Measurements from ENCODE around the gene SMAD5. TPM values are rescaled to one million over a fixed set of nuclear protein-coding genes. Genes with fewer than 3 reads are reported as not detected.

SMAD5 gene
- total and polyA plus RNA-seq, 7 donors, result 9.2 to 49.6 (median 35.8) TPM

DNA sequence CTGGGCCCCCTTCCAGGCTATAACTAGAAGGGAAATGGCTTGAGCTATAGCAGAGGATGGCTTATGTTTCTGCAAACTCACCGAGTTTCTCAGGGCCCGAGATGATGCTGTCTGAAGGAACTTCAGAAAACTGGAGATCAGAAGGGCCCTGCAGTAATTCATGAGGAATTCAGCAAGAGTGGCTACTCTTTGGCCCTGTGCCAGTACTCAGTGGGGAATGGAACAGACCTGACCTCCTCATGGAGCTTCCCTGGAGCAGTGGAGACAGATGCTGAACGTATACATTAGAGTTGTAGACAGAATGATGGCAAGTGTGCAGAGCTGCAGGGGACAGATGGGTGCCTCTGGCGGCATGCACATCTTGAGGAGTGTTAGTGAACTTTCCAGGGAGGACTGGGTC, 77.6 kb downstream of the SMAD5 start:
- Histone ChIP-seq H3K27ac (no peak overlapping the region), H3K36me3 (ENCODE audit: insufficient read depth in 1 of 2, low read depth in 1 of 2) (no peaks in the 10 kb centered on the region), H3K27me3 (ENCODE audit: insufficient read depth in 3 of 3, low read length in 2 of 3) (peaks cover 0 to 6% (median 0%) of the 10 kb centered on the region in 3 donors), H3K4me1 (no peaks in the 10 kb centered on the region), H3K4me3 (no peak overlapping the region), H3K9me3 (peaks cover 3% of the 10 kb centered on the region)
- 74 to 86% (median 80%) methylated on average over 4 of the region's 4 CpGs for WGBS, 3 donors
- ATAC-seq, result no peak
- intact Hi-C loops (cut with DNase I), result loop anchor here (5.0 kb wide), 1 partner anchor 263 kb away; no protein-coding TSS in a partner anchor
- TF ChIP-seq, protein P1, sequence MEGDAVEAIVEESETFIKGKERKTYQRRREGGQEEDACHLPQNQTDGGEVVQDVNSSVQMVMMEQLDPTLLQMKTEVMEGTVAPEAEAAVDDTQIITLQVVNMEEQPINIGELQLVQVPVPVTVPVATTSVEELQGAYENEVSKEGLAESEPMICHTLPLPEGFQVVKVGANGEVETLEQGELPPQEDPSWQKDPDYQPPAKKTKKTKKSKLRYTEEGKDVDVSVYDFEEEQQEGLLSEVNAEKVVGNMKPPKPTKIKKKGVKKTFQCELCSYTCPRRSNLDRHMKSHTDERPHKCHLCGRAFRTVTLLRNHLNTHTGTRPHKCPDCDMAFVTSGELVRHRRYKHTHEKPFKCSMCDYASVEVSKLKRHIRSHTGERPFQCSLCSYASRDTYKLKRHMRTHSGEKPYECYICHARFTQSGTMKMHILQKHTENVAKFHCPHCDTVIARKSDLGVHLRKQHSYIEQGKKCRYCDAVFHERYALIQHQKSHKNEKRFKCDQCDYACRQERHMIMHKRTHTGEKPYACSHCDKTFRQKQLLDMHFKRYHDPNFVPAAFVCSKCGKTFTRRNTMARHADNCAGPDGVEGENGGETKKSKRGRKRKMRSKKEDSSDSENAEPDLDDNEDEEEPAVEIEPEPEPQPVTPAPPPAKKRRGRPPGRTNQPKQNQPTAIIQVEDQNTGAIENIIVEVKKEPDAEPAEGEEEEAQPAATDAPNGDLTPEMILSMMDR (IDR thresholded peaks at IDR 0.05), result no peak
- no peak for DNase-seq

DNA sequence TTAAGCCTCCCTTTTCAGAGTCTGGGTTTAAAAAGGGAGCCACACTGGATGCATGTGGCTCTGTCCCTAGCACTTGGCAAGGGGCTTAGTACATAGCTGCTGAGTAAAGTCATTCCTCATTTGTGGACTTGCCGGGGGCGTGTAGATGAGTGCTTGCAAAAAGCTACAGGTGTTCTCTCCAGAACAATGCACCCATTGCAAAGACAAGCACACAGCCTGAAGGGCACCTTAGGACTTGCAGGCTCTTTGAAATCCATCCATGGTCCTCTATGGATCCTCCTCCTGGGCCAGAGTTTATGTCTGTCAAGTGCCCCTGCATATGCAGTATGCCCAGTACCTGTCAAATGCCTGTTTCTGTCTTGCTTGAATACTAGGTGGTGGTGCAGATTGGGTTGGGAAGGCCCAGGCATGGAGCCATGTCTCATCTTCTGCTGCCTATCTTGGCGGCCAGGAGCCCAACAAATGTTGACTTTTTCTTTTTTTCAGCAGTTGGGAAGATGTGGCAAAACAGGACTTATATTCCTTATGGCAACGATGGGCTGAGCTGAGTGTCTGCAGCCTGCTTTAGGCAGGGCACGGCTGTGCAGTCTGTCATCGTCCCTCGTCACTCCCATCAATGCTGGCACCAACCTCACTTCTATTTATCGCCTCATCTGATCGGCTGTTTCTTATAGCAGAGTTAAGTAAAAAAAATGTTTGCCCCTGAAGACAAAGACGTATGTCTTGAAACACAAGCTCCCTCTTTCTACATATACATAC, 78.8 kb downstream of the SMAD5 start:
- ATAC-seq (peak in 1 of 4 donors; percentile 50), DNase-seq (no peak)
- peaks cover 0 to 6% (median 2%) of the 10 kb centered on the region in 3 donors for H3K27me3 ChIP-seq (ENCODE audit: insufficient read depth in 3 of 3, low read length in 2 of 3)
- WGBS, 3 donors, result 65 to 75% (median 71%) methylated on average over 10 of the region's 10 CpGs
- TF ChIP-seq, protein P1 (IDR thresholded peaks at IDR 0.05), result no peak
- no peaks in the 10 kb centered on the region for H3K4me1 ChIP-seq
- no peaks in the 10 kb centered on the region for H3K9me3 ChIP-seq
- no peaks in the 10 kb centered on the region for H3K36me3 ChIP-seq (ENCODE audit: insufficient read depth in 1 of 2, low read depth in 1 of 2)
- intact Hi-C loops (cut with DNase I), result loop anchor here (1.0 to 5.0 kb wide), 3 partner anchors 264 to 324 kb away; no protein-coding TSS in a partner anchor
- no peak overlapping the region for H3K4me3 ChIP-seq
- H3K27ac ChIP-seq, result no peak overlapping the region

DNA sequence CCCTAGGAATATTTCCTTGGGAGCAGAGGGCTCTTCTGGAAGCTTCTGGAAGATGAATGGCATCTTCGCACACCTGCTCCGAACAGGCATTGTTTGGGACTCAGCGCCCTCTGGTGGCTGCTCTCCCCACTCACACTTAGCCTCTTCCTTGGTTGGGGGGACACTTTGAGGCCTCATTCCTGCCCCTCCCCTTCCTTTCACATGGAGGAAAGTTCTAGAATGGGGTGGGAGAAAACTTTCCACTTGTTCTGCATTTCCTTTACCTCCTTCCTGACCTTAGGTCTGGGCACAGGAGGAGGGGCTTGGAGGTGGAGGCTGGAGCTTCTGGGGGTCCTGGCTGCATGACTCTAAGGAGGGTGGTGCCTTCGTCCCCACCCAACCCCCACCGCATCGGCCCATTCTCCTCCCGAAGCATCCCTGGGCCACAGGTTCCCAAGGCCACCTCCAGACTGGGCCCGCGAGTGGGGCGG, 79.6 kb downstream of the SMAD5 start:
- Histone ChIP-seq H3K4me3 (no peak overlapping the region), H3K9me3 (no peaks in the 10 kb centered on the region), H3K27ac (no peak overlapping the region), H3K27me3 (ENCODE audit: insufficient read depth in 3 of 3, low read length in 2 of 3) (peaks cover 0 to 6% (median 2%) of the 10 kb centered on the region in 3 donors), H3K36me3 (ENCODE audit: insufficient read depth in 1 of 2, low read depth in 1 of 2) (no peaks in the 10 kb centered on the region), H3K4me1 (no peaks in the 10 kb centered on the region)
- DNase-seq, result peak; percentile 44 to 80
- ATAC-seq, result peak; percentile 67 to 76 (median 71)
- WGBS, 3 donors, result 49 to 54% (median 52%) methylated on average over 10 of the region's 10 CpGs
- TF ChIP-seq, protein P1 (IDR thresholded peaks at IDR 0.05), result peak; percentile 84
- intact Hi-C loops (cut with DNase I), result loop anchor here (1.0 to 5.0 kb wide), 3 partner anchors 265 to 325 kb away; no protein-coding TSS in a partner anchor

DNA sequence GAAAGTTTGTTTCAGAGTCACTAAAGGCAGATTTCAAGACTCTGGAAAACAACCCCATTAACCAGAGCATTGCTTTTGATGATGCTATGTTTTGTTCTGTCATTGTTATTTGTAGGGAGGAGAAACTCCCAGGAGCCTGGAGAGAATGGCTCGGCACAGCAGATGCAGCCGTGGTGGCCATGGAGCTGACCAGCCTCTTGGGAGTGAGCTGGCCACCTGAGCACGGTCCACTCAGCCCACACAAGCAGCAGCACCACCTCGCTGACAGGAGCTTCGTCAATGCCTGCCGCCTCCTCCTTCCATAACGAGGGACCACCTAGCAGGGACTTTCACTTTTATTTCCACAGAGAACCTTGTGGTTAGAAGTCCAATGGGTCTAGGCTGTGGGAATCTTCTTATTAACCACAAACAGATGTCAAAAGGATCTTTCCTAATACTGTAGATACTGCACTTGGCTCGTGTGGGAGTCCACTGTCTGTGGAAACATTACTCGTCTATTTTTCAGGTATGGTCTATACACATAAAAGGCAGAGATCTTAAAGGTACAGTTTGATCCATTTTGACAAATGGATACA, 81.4 kb downstream of the SMAD5 start:
- Histone ChIP-seq H3K9me3 (no peaks in the 10 kb centered on the region), H3K4me3 (no peak overlapping the region), H3K4me1 (no peaks in the 10 kb centered on the region), H3K36me3 (ENCODE audit: insufficient read depth in 1 of 2, low read depth in 1 of 2) (no peaks in the 10 kb centered on the region), H3K27me3 (ENCODE audit: insufficient read depth in 3 of 3, low read length in 2 of 3) (peaks cover 0 to 6% (median 2%) of the 10 kb centered on the region in 3 donors), H3K27ac (no peak overlapping the region)
- 49 to 50% (median 49%) methylated on average over 9 of the region's 9 CpGs for WGBS, 3 donors
- intact Hi-C loops (cut with DNase I), result loop anchor here (2.0 to 5.0 kb wide), 2 partner anchors 267 to 325 kb away; no protein-coding TSS in a partner anchor
- DNase-seq, result no peak
- ATAC-seq, result no peak
- TF ChIP-seq, protein P1 (IDR thresholded peaks at IDR 0.05), result no peak

All from psoas muscle (tissue), 8 donors.